Mesendoderm (in vitro differentiated cells): ENCODE data around the gene PLEKHG4B.

Source experiments
- DNase-seq: peaks from one replicate; pipeline ENCODE4 v3.0.0; 2013
- H2AK5ac ChIP-seq: 2 replicates; pipeline ENCODE4 v1.6.1; 2013; ENCODE audit warnings: low read length, inconsistent platforms
- H2BK120ac ChIP-seq: 2 replicates; pipeline ENCODE4 v1.6.1; 2013; ENCODE audit warnings: low read depth, mild to moderate bottlenecking, low read length, moderate library complexity, mixed read lengths
- H2BK15ac ChIP-seq: replicated peaks from 2 replicates; pipeline ENCODE4 v1.6.1; 2013; ENCODE audit warnings: low read depth, mild to moderate bottlenecking, moderate library complexity
- H2BK5ac ChIP-seq: 2 replicates; pipeline ENCODE4 v1.6.1; 2013; ENCODE audit warnings: low read length, inconsistent platforms
- H3K18ac ChIP-seq: 2 replicates; pipeline ENCODE4 v1.6.1; 2013; ENCODE audit warnings: mild to moderate bottlenecking, low read length, mixed read lengths
- H3K23ac ChIP-seq: one replicate; pipeline ENCODE4 v1.6.1; 2013; ENCODE audit warnings: low read length
- H3K27ac ChIP-seq: 2 replicates; pipeline ENCODE4 v1.5.1; 2013; ENCODE audit warnings: low read depth, mild to moderate bottlenecking, inconsistent platforms, low read length, moderate library complexity
- H3K27me3 ChIP-seq: 2 replicates; pipeline ENCODE4 v1.6.1; 2013; ENCODE audit warnings: low read length, control low read depth, mild to moderate bottlenecking, inconsistent platforms; ENCODE audit not compliant: insufficient read depth, poor library complexity
- H3K36me3 ChIP-seq: 2 replicates; pipeline ENCODE4 v1.6.1; 2013; ENCODE audit warnings: low read length, inconsistent platforms; ENCODE audit not compliant: control insufficient read depth, insufficient read depth
- H3K4ac ChIP-seq: one replicate; pipeline ENCODE4 v1.6.1; 2013; ENCODE audit warnings: low read depth, mild to moderate bottlenecking, low read length, moderate library complexity
- H3K4me1 ChIP-seq: 2 replicates; pipeline ENCODE4 v1.6.1; 2013; ENCODE audit warnings: low read depth, low read length, inconsistent platforms; ENCODE audit not compliant: control insufficient read depth
- H3K4me2 ChIP-seq: 2 replicates; pipeline ENCODE4 v1.6.1; 2013; ENCODE audit warnings: low read length
- H3K4me3 ChIP-seq: 2 replicates; pipeline ENCODE4 v1.5.1; 2013; ENCODE audit warnings: mild to moderate bottlenecking, low read length
- H3K56ac ChIP-seq: one replicate; pipeline ENCODE4 v1.6.1; 2013; ENCODE audit warnings: low read length
- H3K79me1 ChIP-seq: 2 replicates; pipeline ENCODE4 v1.6.1; 2013; ENCODE audit warnings: low read length, inconsistent platforms
- H3K79me2 ChIP-seq: 2 replicates; pipeline ENCODE4 v1.6.1; 2013; ENCODE audit warnings: mild to moderate bottlenecking, low read length; ENCODE audit not compliant: control insufficient read depth, insufficient read depth
- H3K9ac ChIP-seq: 2 replicates; pipeline ENCODE4 v1.6.1; 2013; ENCODE audit warnings: low read length, inconsistent platforms
- H4K5ac ChIP-seq: one replicate; pipeline ENCODE4 v1.6.1; 2013; ENCODE audit warnings: low read length
- H4K8ac ChIP-seq: one replicate; pipeline ENCODE4 v1.6.1; 2013; ENCODE audit warnings: low read depth, mild to moderate bottlenecking, control low read depth, low read length, moderate library complexity
- WGBS: extraction: QIAGEN DNeasy Blood & Tissue Kit; methylation state at CpG from one replicate; pipeline ENCODE4 v1.1.7; 2013; ENCODE audit warnings: low lambda C conversion rate, missing lambda C conversion rate; ENCODE audit not compliant: insufficient coverage; ENCODE audit errors: extremely low coverage; 5-methylcytosine and 5-hydroxymethylcytosine counted together

PLEKHG4B gene

GRCh38 chr5:110270-110888 is 18.4 kb downstream of the PLEKHG4B start:
- Histone ChIP-seq H3K4ac (no peak overlapping the region), H3K36me3 (peaks cover 9% of the 10 kb centered on the region), H2AK5ac (no peak overlapping the region), H3K4me2 (no peak overlapping the region), H2BK15ac (no peak overlapping the region), H4K5ac (no peak overlapping the region), H4K8ac (no peak overlapping the region), H3K4me1 (no peaks in the 10 kb centered on the region), H3K27ac (no peak overlapping the region), H3K4me3 (no peak overlapping the region), H3K18ac (no peak overlapping the region), H3K27me3 (no peaks in the 10 kb centered on the region), H3K9ac (no peak overlapping the region), H3K56ac (no peak overlapping the region), H3K23ac (no peak overlapping the region), H2BK120ac (no peak overlapping the region), H3K79me1 (peaks cover 35% of the 10 kb centered on the region), H3K79me2 (peaks cover 34% of the 10 kb centered on the region), H2BK5ac (no peak overlapping the region)
- DNase-seq = no peak
- WGBS = no CpG with 5 or more reads among the region's 26 CpGs

GRCh38 chr5:111171-111570 is 19.2 kb downstream of the PLEKHG4B start:
- DNase-seq = no peak
- Histone ChIP-seq H3K36me3 (peaks cover 9% of the 10 kb centered on the region), H3K4ac (no peak overlapping the region), H4K5ac (no peak overlapping the region), H3K27ac (no peak overlapping the region), H3K23ac (no peak overlapping the region), H3K79me1 (peaks cover 35% of the 10 kb centered on the region), H3K56ac (no peak overlapping the region), H2BK5ac (no peak overlapping the region), H2BK120ac (no peak overlapping the region), H3K27me3 (no peaks in the 10 kb centered on the region), H4K8ac (no peak overlapping the region), H2AK5ac (no peak overlapping the region), H3K4me2 (no peak overlapping the region), H3K79me2 (peaks cover 27% of the 10 kb centered on the region), H3K18ac (no peak overlapping the region), H3K4me1 (no peaks in the 10 kb centered on the region), H3K9ac (no peak overlapping the region), H2BK15ac (no peak overlapping the region), H3K4me3 (no peak overlapping the region)
- no CpG with 5 or more reads among the region's 5 CpGs for WGBS

DNA sequence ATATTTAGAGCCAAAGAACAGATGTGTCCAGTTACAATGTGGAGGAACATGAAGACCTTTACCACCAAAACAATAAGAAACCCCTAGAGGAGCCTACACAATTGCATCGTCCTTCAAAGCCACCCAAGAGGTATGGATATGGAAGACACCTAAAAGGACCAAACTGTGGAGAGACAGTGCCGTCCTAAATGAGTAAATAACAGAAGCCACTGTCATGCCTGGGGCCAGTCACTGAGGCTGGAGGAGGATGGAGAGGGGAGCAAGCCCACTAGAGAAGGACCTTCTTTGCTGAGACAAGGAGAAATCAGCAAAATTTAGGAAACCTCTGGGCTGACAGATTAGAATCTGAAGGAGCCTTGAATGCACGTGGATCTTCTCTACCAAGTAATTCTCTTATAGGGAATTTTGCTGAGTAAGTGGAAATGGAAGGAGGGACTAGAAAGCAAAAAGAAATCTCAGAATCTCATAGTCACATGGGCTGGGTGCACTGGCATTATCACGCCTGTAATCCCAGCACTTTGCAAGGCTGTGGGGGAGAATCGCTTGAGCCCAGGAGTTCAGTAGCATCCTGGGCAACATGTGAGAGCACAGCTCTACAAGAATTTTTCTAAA is 27.6 kb downstream of the PLEKHG4B start:
- WGBS = no CpG with 5 or more reads among the region's 5 CpGs
- Histone ChIP-seq H3K79me2 (no peaks in the 10 kb centered on the region), H3K18ac (no peak overlapping the region)

DNA sequence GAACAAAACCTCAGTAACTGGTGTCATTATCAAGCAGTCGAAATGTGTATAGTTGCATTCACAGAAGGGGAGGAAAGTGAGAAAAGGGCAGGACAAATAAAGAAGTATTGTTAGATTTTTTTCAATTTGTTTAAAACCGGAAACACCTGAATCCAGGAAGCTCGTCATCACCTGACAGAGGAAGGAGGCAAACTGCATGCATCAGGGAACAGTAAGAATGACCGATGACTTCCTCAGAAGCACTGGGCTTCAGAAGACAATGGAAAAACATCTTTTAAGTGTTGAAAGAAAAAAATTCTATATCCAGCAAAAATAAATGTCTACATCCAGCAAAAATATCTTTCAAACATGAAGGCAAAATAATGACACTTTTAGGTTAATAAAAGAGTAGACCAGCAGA is 29.5 kb downstream of the PLEKHG4B start:
- peaks cover 5% of the 10 kb centered on the region for H3K36me3 ChIP-seq
- no peaks in the 10 kb centered on the region for H3K4me1 ChIP-seq
- no peak overlapping the region for H3K4me2 ChIP-seq
- H4K8ac ChIP-seq = no peak overlapping the region
- H3K27ac ChIP-seq = no peak overlapping the region
- no peak overlapping the region for H4K5ac ChIP-seq
- H2BK5ac ChIP-seq = no peak overlapping the region
- H3K4ac ChIP-seq = no peak overlapping the region
- H2BK15ac ChIP-seq = no peak overlapping the region
- no peak overlapping the region for H3K4me3 ChIP-seq
- H3K23ac ChIP-seq = no peak overlapping the region
- no peak overlapping the region for H2AK5ac ChIP-seq
- no peak overlapping the region for H3K18ac ChIP-seq
- WGBS = no CpG with 5 or more reads among the region's 4 CpGs
- DNase-seq = peak; percentile 34
- no peak overlapping the region for H3K9ac ChIP-seq
- no peaks in the 10 kb centered on the region for H3K27me3 ChIP-seq
- peaks cover 2% of the 10 kb centered on the region for H3K79me1 ChIP-seq
- H2BK120ac ChIP-seq = no peak overlapping the region
- H3K79me2 ChIP-seq = peaks cover under 1% of the 10 kb centered on the region
- H3K56ac ChIP-seq = no peak overlapping the region

More for the DNA sequence above, 27.6 kb downstream of the PLEKHG4B start:
- H3K27ac ChIP-seq = no peak overlapping the region
- H3K4me3 ChIP-seq = no peak overlapping the region
- H2AK5ac ChIP-seq = no peak overlapping the region
- no peak overlapping the region for H2BK5ac ChIP-seq
- H3K4ac ChIP-seq = no peak overlapping the region
- no peak overlapping the region for H2BK15ac ChIP-seq
- H3K36me3 ChIP-seq = peaks cover 5% of the 10 kb centered on the region
- H4K8ac ChIP-seq = no peak overlapping the region
- no peak overlapping the region for H2BK120ac ChIP-seq
- no peak overlapping the region for H3K4me2 ChIP-seq
- H3K56ac ChIP-seq = no peak overlapping the region
- no peaks in the 10 kb centered on the region for H3K27me3 ChIP-seq
- no peak overlapping the region for H3K9ac ChIP-seq
- peaks cover 4% of the 10 kb centered on the region for H3K79me1 ChIP-seq
- H4K5ac ChIP-seq = no peak overlapping the region
- H3K23ac ChIP-seq = no peak overlapping the region
- H3K4me1 ChIP-seq = no peaks in the 10 kb centered on the region
- no peak for DNase-seq

GRCh38 chr5:125815-126214 is 33.8 kb downstream of the PLEKHG4B start:
- Histone ChIP-seq H3K36me3 (no peaks in the 10 kb centered on the region), H3K79me1 (peaks cover 11% of the 10 kb centered on the region), H4K8ac (no peak overlapping the region), H2AK5ac (no peak overlapping the region), H3K56ac (no peak overlapping the region), H3K18ac (no peak overlapping the region), H4K5ac (no peak overlapping the region), H3K79me2 (peaks cover 7% of the 10 kb centered on the region), H3K27me3 (no peaks in the 10 kb centered on the region), H2BK120ac (no peak overlapping the region), H3K4me2 (no peak overlapping the region), H3K27ac (no peak overlapping the region), H3K9ac (no peak overlapping the region), H3K4ac (no peak overlapping the region), H3K23ac (no peak overlapping the region), H2BK15ac (no peak overlapping the region), H3K4me1 (peaks cover 9% of the 10 kb centered on the region), H3K4me3 (no peak overlapping the region), H2BK5ac (no peak overlapping the region)
- WGBS = no CpG with 5 or more reads among the region's 1 CpG
- peak; percentile 40 for DNase-seq

GRCh38 chr5:126806-127205 is 34.8 kb downstream of the PLEKHG4B start:
- Histone ChIP-seq H4K5ac (no peak overlapping the region), H3K4me2 (no peak overlapping the region), H3K79me1 (peaks cover 11% of the 10 kb centered on the region), H2BK120ac (no peak overlapping the region), H3K56ac (no peak overlapping the region), H4K8ac (no peak overlapping the region), H3K18ac (no peak overlapping the region), H2BK5ac (no peak overlapping the region), H3K4me1 (peaks cover 9% of the 10 kb centered on the region), H3K27me3 (no peaks in the 10 kb centered on the region), H3K79me2 (peaks cover 7% of the 10 kb centered on the region), H3K9ac (no peak overlapping the region), H3K27ac (no peak overlapping the region), H3K4me3 (no peak overlapping the region), H3K36me3 (no peaks in the 10 kb centered on the region), H3K4ac (no peak overlapping the region), H2AK5ac (no peak overlapping the region), H3K23ac (no peak overlapping the region), H2BK15ac (no peak overlapping the region)
- DNase-seq = no peak
- no CpG with 5 or more reads among the region's 7 CpGs for WGBS
